IMR-90 (cell line): Measurements from ENCODE around the gene GGN. TPM values are rescaled to one million over a fixed set of nuclear protein-coding genes. Genes with fewer than 3 reads are reported as not detected.

Experiments used
- ATAC-seq: fragments of 200-7000 bp; cut with Tn5 transposase; 2 replicates; pipeline ENCODE4 v1.9.1; 2020; ENCODE audit warnings: low read depth, mild to moderate bottlenecking, moderate library complexity
- BruUV-seq: library from RNA; stranded (reverse); fragments of 400-500 nt; replicated peaks from 2 replicates; lab custom pipeline; 2021; lab: Mats Ljungman, UMichigan
- CTCF ChIA-PET: fragments of 300-600 bp; formaldehyde crosslinking; extraction: SDS; loops from one replicate; lab custom pipeline; 2021; ENCODE audit warnings: antibody characterized with exemption; lab: Yijun Ruan, JAX
- POLR2A ChIA-PET: fragments of 300-600 bp; sonication (Branson Sonifier 250); formaldehyde crosslinking; loops from one replicate; lab custom pipeline; 2022; ENCODE audit warnings: antibody characterized with exemption; ENCODE audit not compliant: unreplicated experiment; lab: Charles Lee
- DNase-seq: peaks from one replicate; pipeline ENCODE4 v3.0.0; 2013
- H2AFZ ChIP-seq: replicated peaks from 2 replicates; pipeline ENCODE3; 2013; ENCODE audit warnings: low read length, mild to moderate bottlenecking; ENCODE audit not compliant: poor library complexity
- H2AK5ac ChIP-seq: 2 replicates; pipeline ENCODE4 v1.6.1; 2013; ENCODE audit warnings: low read depth, low read length, inconsistent platforms
- H2AK9ac ChIP-seq: replicated peaks from 2 replicates; pipeline ENCODE3; 2013; ENCODE audit warnings: mild to moderate bottlenecking, low read depth, low read length, moderate library complexity; ENCODE audit not compliant: poor library complexity
- H2BK120ac ChIP-seq: 2 replicates; pipeline ENCODE4 v1.6.1; 2013; ENCODE audit warnings: low read depth, low read length, inconsistent platforms
- H2BK15ac ChIP-seq: 3 replicates; pipeline ENCODE4 v1.6.1; 2013; ENCODE audit warnings: low read depth, low read length, inconsistent platforms
- H2BK20ac ChIP-seq: 2 replicates; pipeline ENCODE4 v1.6.1; 2013; ENCODE audit warnings: low read depth, mild to moderate bottlenecking, inconsistent platforms, low read length, moderate library complexity
- H2BK5ac ChIP-seq: 2 replicates; pipeline ENCODE4 v1.6.1; 2013; ENCODE audit warnings: mild to moderate bottlenecking, low read depth, low read length, inconsistent platforms; ENCODE audit not compliant: poor library complexity, severe bottlenecking
- H3K14ac ChIP-seq: replicated peaks from 2 replicates; pipeline ENCODE4 v1.6.1; 2013; ENCODE audit warnings: low read depth, low read length, inconsistent platforms
- H3K18ac ChIP-seq: 2 replicates; pipeline ENCODE4 v1.6.1; 2013; ENCODE audit warnings: low read depth, low read length, control low read depth
- H3K23ac ChIP-seq: 2 replicates; pipeline ENCODE4 v1.6.1; 2013; ENCODE audit warnings: low read depth, low read length, inconsistent platforms
- H3K27ac ChIP-seq: 2 replicates; pipeline ENCODE4 v1.5.1; 2013; ENCODE audit warnings: mild to moderate bottlenecking, control low read depth, low read length; ENCODE audit not compliant: insufficient read depth
- H3K27me3 ChIP-seq: 2 replicates; pipeline ENCODE4 v1.6.1; 2013; ENCODE audit warnings: low read length; ENCODE audit not compliant: control insufficient read depth, insufficient read depth
- H3K36me3 ChIP-seq: 2 replicates; pipeline ENCODE4 v1.6.1; 2013; ENCODE audit warnings: low read length, mixed read lengths; ENCODE audit not compliant: control insufficient read depth, insufficient read depth
- H3K4ac ChIP-seq: 2 replicates; pipeline ENCODE4 v1.6.1; 2013; ENCODE audit warnings: low read depth, low read length, inconsistent platforms
- H3K4me1 ChIP-seq: 2 replicates; pipeline ENCODE4 v1.6.1; 2013; ENCODE audit warnings: low read length, mixed read lengths; ENCODE audit not compliant: control insufficient read depth, insufficient read depth
- H3K4me2 ChIP-seq: 2 replicates; pipeline ENCODE4 v1.6.1; 2013; ENCODE audit warnings: low read depth, mild to moderate bottlenecking, control low read depth, low read length, moderate library complexity
- H3K4me3 ChIP-seq: 2 replicates; pipeline ENCODE4 v1.5.1; 2013; ENCODE audit warnings: low read depth, mild to moderate bottlenecking, control low read depth, low read length, moderate library complexity; ENCODE audit not compliant: insufficient read depth
- H3K56ac ChIP-seq: 2 replicates; pipeline ENCODE4 v1.6.1; 2013; ENCODE audit warnings: low read length, inconsistent platforms; ENCODE audit not compliant: insufficient read depth; ENCODE audit errors: extremely low read depth
- H3K79me1 ChIP-seq, 2 experiments: 2 replicates each; pipeline ENCODE4 v1.6.1; 2013; ENCODE audit warnings: low read length in 2 of 2, inconsistent platforms in 1 of 2, low read depth in 1 of 2
- H3K9ac ChIP-seq: 2 replicates; pipeline ENCODE4 v1.6.1; 2013; ENCODE audit warnings: low read depth, low read length, control low read depth
- H3K9me1 ChIP-seq: 2 replicates; pipeline ENCODE4 v1.6.1; 2013; ENCODE audit warnings: low read length, inconsistent platforms; ENCODE audit not compliant: insufficient read depth
- H3K9me3 ChIP-seq: 2 replicates; pipeline ENCODE4 v1.6.1; 2013; ENCODE audit warnings: low read length; ENCODE audit not compliant: control insufficient read depth, insufficient read depth
- H4K20me1 ChIP-seq: 2 replicates; pipeline ENCODE4 v1.6.1; 2013; ENCODE audit warnings: low read length, inconsistent platforms; ENCODE audit not compliant: insufficient read depth
- H4K5ac ChIP-seq: 2 replicates; pipeline ENCODE4 v1.6.1; 2013; ENCODE audit warnings: mild to moderate bottlenecking, low read depth, low read length, control low read depth
- H4K8ac ChIP-seq, 2 experiments: 2 replicates each; pipeline ENCODE4 v1.6.1; 2013; ENCODE audit warnings: low read depth in 2 of 2, low read length in 2 of 2, control low read depth in 1 of 2, inconsistent platforms in 1 of 2
- H4K91ac ChIP-seq: 2 replicates; pipeline ENCODE4 v1.6.1; 2013; ENCODE audit warnings: low read depth, low read length, inconsistent platforms; ENCODE audit not compliant: insufficient read depth
- BHLHE40 ChIP-seq: fragments of 150-350 bp; IDR thresholded peaks from 2 replicates; pipeline ENCODE4 v1.6.1; 2016; ENCODE audit warnings: mild to moderate bottlenecking, low read depth, low read length
- CHD1 ChIP-seq: IDR thresholded peaks from 2 replicates; pipeline ENCODE4 v1.6.1; 2012; ENCODE audit warnings: low read depth, low read length, improper control_type of control experiment
- CTCF ChIP-seq: conservative IDR thresholded peaks from 2 replicates; pipeline ENCODE4 v1.5.1; 2012; ENCODE audit warnings: mild to moderate bottlenecking, low read depth, low read length, improper control_type of control experiment
- ELK1 ChIP-seq: fragments of 150-350 bp; IDR thresholded peaks from 2 replicates; pipeline ENCODE4 v1.6.1; 2016; ENCODE audit warnings: low read depth, mild to moderate bottlenecking, low read length, moderate library complexity, borderline replicate concordance
- MXI1 ChIP-seq: IDR thresholded peaks from 2 replicates; pipeline ENCODE4 v1.6.1; 2012; ENCODE audit warnings: low read depth, mild to moderate bottlenecking, low read length, moderate library complexity, borderline replicate concordance
- RAD21 ChIP-seq: IDR thresholded peaks from 2 replicates; pipeline ENCODE4 v1.6.1; 2012; ENCODE audit warnings: low read length, improper control_type of control experiment
- RCOR1 ChIP-seq: IDR thresholded peaks from 2 replicates; pipeline ENCODE4 v1.6.1; 2012; ENCODE audit warnings: mild to moderate bottlenecking, low read length, improper control_type of control experiment; ENCODE audit not compliant: insufficient replicate concordance
- SMC3 ChIP-seq: fragments of 150-350 bp; IDR thresholded peaks from 2 replicates; pipeline ENCODE4 v1.6.1; 2016; ENCODE audit warnings: low read depth, mild to moderate bottlenecking, antibody characterized with exemption, low read length, moderate library complexity
- WGBS, 2 experiments: methylation state at CpG; one replicate each; pipeline versions ENCODE4 v1.1.5 to v1.1.7; 2013; ENCODE audit warnings: missing lambda C conversion rate in 2 of 2; ENCODE audit not compliant: insufficient read length in 1 of 2; ENCODE audit errors: extremely low coverage in 2 of 2; 5-methylcytosine and 5-hydroxymethylcytosine counted together
- dilution Hi-C: fragments of 300-500 bp; cut with HindIII; formaldehyde crosslinking; loops from one replicate; pipeline ENCODE4 v1.14.3; 2018; ENCODE audit warnings: low sequenced_read_pairs; ENCODE audit not compliant: unreplicated experiment
- in situ Hi-C: fragments of 300-500 bp; cut with MboI; formaldehyde crosslinking; loops from 3 replicates; pipeline ENCODE4 v1.14.3; 2019; ENCODE audit warnings: low sequenced_read_pairs, inconsistent platforms, mixed read lengths
- intact Hi-C: fragments of 100-400 bp; cut with micrococcal nuclease; formaldehyde crosslinking; loops from 2 replicates; pipeline ENCODE4 v1.10.0; 2022
- polyA plus RNA-seq, 3 experiments: library from polyadenylated mRNA; depleted of rRNA; stranded (reverse); fragments of >200 nt; gene quantifications; 2 replicates each; pipeline ENCODE4 v1.2.3, GENCODE V29; 2012; ENCODE audit warnings: low replicate concordance in 1 of 3
- total RNA-seq: library from RNA; depleted of rRNA; stranded (reverse); fragments of >200 nt; gene quantifications from 2 replicates; pipeline ENCODE4 v1.2.3, GENCODE V29; 2012

GGN gene
- total and polyA plus RNA-seq, 2 of the 4 experiments (the other 2 are of a cell fraction): under 0.01 to 0.65 TPM

- H3K9me3 ChIP-seq: no peaks in the 10 kb centered on the region
- H3K4me2 ChIP-seq: no peak overlapping the region
- H3K4ac ChIP-seq: no peak overlapping the region
- no peak overlapping the region for H4K8ac ChIP-seq
- H3K56ac ChIP-seq: no peak overlapping the region
- H3K9ac ChIP-seq: no peak overlapping the region
- ChIA-PET CTCF (no interaction called here), POLR2A (no interaction called here)
- H2AFZ ChIP-seq: no peak overlapping the region
- H4K5ac ChIP-seq: no peak overlapping the region
- H2BK15ac ChIP-seq: no peak overlapping the region
- no peaks in the 10 kb centered on the region for H4K20me1 ChIP-seq
- no TSS peak for BruUV-seq
- H2BK20ac ChIP-seq: no peak overlapping the region
- dilution Hi-C loops: no loop called here
- intact Hi-C loops: no loop called here
- no peak overlapping the region for H4K91ac ChIP-seq
- no peak overlapping the region for H2BK5ac ChIP-seq
- no peak for ATAC-seq
- H3K23ac ChIP-seq: no peak overlapping the region
- peaks cover 6% of the 10 kb centered on the region; the same call in 1 of the 2 replicates for H3K9me1 ChIP-seq
- H3K27me3 ChIP-seq: peaks cover 43% of the 10 kb centered on the region
- in situ Hi-C loops: loop anchor here (25.0 kb wide), 1 partner anchor 516 kb away; the partner anchor contains the start of genes MRPS12 and SARS2
- no peak overlapping the region for H3K27ac ChIP-seq
- no peaks in the 10 kb centered on the region for H3K79me1 ChIP-seq
- no peak overlapping the region for H2AK9ac ChIP-seq
- TF ChIP-seq SMC3 (no peak), CHD1 (no peak), MXI1 (no peak), ELK1 (no peak), RAD21 (no peak), RCOR1 (no peak), BHLHE40 (no peak), CTCF (no peak)
- H3K14ac ChIP-seq: no peak overlapping the region
- H2AK5ac ChIP-seq: no peak overlapping the region
- no peak overlapping the region for H2BK120ac ChIP-seq
- no peaks in the 10 kb centered on the region for H3K4me1 ChIP-seq
- no peak for DNase-seq
- 67% methylated on average over 4 of the region's 9 CpGs; no CpG with 5 or more reads in 1 of the 2 experiments for WGBS, 2 experiments
- no peaks in the 10 kb centered on the region for H3K36me3 ChIP-seq
- H3K4me3 ChIP-seq: no peak overlapping the region
- no peak overlapping the region for H3K18ac ChIP-seq
Measured at GRCh38 chr19:38420935-38421334, 33.1 kb upstream of the GGN start.
